H1 (cell line): Measurements from ENCODE around the gene CYTH1. TPM values are rescaled to one million over a fixed set of nuclear protein-coding genes. Genes with fewer than 3 reads are reported as not detected.

Experiments
- CEBPB ChIP-seq: IDR thresholded peaks from 2 replicates; pipeline ENCODE4 v1.6.1; 2012; ENCODE audit warnings: low read depth, low read length
- polyA plus RNA-seq, 7 experiments: library from polyadenylated mRNA; depleted of rRNA in 3 of 7; stranded (reverse) in 5 of 7; unstranded in 2 of 7; fragments of >200 nt in 5 of 7; fragments of 200-250 nt in 2 of 7; gene quantifications; 1 replicate in 5 of 7; 2 replicates in 1 of 7; 4 replicates in 1 of 7; pipeline versions ENCODE4 v1.2.1 to v1.2.3, GENCODE V29; 2011 to 2013; ENCODE audit warnings: missing spikeins in 2 of 7, mixed read lengths in 2 of 7
- total RNA-seq: library from RNA; stranded (reverse); fragmentation: NEBNext Ultra II Directional; extraction: Animal tissue kit (Norgen Biotek cat#: 25700); gene quantifications from 2 replicates; pipeline ENCODE4 v1.2.1, GENCODE V29; 2021
- TF ChIP-seq, protein P1 (sequence below), 3 experiments: IDR thresholded peaks; 1 replicate in 2 of 3; 2 replicates in 1 of 3; pipeline versions ENCODE4 v1.5.1 to v1.6.1; 2011; ENCODE audit warnings: low read length in 3 of 3, mild to moderate bottlenecking in 3 of 3, inconsistent platforms in 2 of 3, low read depth in 1 of 3, moderate library complexity in 1 of 3; ENCODE audit not compliant: insufficient read depth in 1 of 3; ENCODE audit errors: control extremely low read depth in 1 of 3

CYTH1 gene
- total and polyA plus RNA-seq, 2 of the 8 experiments (the other 6 are each of a cell fraction or from before 2014, with no cell fraction given) = 12.8 to 14.8 TPM

GRCh38 chr17:78787444-78787843 lies 5.4 kb upstream of the CYTH1 start (continued):
- TF ChIP-seq, protein P1, sequence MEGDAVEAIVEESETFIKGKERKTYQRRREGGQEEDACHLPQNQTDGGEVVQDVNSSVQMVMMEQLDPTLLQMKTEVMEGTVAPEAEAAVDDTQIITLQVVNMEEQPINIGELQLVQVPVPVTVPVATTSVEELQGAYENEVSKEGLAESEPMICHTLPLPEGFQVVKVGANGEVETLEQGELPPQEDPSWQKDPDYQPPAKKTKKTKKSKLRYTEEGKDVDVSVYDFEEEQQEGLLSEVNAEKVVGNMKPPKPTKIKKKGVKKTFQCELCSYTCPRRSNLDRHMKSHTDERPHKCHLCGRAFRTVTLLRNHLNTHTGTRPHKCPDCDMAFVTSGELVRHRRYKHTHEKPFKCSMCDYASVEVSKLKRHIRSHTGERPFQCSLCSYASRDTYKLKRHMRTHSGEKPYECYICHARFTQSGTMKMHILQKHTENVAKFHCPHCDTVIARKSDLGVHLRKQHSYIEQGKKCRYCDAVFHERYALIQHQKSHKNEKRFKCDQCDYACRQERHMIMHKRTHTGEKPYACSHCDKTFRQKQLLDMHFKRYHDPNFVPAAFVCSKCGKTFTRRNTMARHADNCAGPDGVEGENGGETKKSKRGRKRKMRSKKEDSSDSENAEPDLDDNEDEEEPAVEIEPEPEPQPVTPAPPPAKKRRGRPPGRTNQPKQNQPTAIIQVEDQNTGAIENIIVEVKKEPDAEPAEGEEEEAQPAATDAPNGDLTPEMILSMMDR (IDR thresholded peaks at IDR 0.05; ENCODE audit: control extremely low read depth in 1 of 3, insufficient read depth in 1 of 3, low read depth in 1 of 3, low read length in 3 of 3) = no peak
- TF ChIP-seq CEBPB = no peak
